Measurements from ENCODE around the gene VDAC1.

Gene VDAC1

GRCh38 chr5:133926489-133927299 is 78.1 kb downstream of the VDAC1 start:
- no peak for DNase-seq (ENCODE audit: low read depth)

GRCh38 chr5:133925866-133926488 is 78.8 kb downstream of the VDAC1 start:
- no peak for DNase-seq (ENCODE audit: low read depth)

GRCh38 chr5:133925269-133925668 is 79.5 kb downstream of the VDAC1 start:
- no peak for DNase-seq (ENCODE audit: low read depth)

GRCh38 chr5:133924221-133924920 is 80.4 kb downstream of the VDAC1 start:
- no peak for DNase-seq (ENCODE audit: low read depth)

GRCh38 chr5:133921979-133922378 is 82.8 kb downstream of the VDAC1 start:
- no peak for DNase-seq (ENCODE audit: low read depth)
